ENCODE measurements around the gene GPATCH4. TPM values are rescaled to one million over a fixed set of nuclear protein-coding genes. Genes with fewer than 3 reads are reported as not detected.
"Not testable (repeated sequence)": the region's sequence is repeated elsewhere in the genome, so short reads cannot be mapped to it uniquely, and the experiment has no call there.

GPATCH4 gene
- total RNA-seq, 4 donors from 2014 or later = 30.2 to 77.5 (median 35.5) TPM

DNA sequence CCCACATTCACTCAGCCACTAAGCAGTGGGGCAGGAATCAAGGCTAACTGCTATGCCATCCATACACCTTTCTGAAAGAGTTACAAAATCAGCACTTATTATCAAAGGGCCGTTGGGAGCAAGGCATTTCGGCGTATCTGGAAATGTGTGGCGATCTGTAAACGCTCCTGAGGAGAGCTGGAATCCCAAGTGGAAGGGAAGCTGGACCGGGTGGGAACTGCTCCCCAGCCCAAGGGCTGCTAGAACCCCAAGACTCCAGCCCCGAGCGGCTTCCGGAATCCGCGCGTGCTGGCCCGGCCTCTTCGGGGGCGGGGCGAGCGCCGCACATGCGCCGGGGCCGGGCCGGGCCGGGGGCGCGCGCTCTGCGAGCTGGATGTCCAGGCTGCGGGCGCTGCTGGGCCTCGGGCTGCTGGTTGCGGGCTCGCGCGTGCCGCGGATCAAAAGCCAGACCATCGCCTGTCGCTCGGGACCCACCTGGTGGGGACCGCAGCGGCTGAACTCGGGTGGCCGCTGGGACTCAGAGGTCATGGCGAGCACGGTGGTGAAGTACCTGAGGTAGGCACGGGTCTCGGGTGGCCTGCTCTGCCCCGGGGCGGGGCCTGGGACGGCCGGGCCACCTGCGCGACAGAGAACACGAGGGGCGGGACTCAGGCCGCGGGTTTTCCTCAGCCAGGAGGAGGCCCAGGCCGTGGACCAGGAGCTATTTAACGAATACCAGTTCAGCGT lies 9.7 kb downstream of the GPATCH4 start, which contains the start of gene NAXE:
TSS of gene NAXE (plus strand) at position 345 of the 726 bp plus-strand sequence. CDS start at position 374, 29 bp downstream.
- ATAC-seq (ENCODE audit: low FRiP score) (peak; percentile 98), DNase-seq (ENCODE audit: low spot score) (no peak)

DNA sequence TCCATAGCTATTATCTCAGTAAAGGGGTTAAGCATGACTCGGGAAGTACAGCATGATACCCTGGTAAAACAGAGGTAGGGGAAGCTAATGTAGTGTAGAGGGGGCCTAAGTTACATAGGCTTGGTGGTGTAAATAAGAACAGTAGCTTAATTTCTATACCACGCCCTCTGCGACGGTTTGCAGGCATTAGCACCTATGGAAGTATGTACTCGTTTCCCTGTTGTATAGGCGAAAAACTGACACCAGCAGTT lies 10.2 kb downstream of the GPATCH4 start:
- DNase-seq (ENCODE audit: low spot score) = no peak
- TF ChIP-seq, protein P1, sequence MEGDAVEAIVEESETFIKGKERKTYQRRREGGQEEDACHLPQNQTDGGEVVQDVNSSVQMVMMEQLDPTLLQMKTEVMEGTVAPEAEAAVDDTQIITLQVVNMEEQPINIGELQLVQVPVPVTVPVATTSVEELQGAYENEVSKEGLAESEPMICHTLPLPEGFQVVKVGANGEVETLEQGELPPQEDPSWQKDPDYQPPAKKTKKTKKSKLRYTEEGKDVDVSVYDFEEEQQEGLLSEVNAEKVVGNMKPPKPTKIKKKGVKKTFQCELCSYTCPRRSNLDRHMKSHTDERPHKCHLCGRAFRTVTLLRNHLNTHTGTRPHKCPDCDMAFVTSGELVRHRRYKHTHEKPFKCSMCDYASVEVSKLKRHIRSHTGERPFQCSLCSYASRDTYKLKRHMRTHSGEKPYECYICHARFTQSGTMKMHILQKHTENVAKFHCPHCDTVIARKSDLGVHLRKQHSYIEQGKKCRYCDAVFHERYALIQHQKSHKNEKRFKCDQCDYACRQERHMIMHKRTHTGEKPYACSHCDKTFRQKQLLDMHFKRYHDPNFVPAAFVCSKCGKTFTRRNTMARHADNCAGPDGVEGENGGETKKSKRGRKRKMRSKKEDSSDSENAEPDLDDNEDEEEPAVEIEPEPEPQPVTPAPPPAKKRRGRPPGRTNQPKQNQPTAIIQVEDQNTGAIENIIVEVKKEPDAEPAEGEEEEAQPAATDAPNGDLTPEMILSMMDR (IDR thresholded peaks at IDR 0.05) = no peak
- ATAC-seq (ENCODE audit: low FRiP score) = no peak

More for the DNA sequence above, 9.7 kb downstream of the GPATCH4 start, which contains the start of gene NAXE:
- TF ChIP-seq, protein P1 (IDR thresholded peaks at IDR 0.05) = no peak

DNA sequence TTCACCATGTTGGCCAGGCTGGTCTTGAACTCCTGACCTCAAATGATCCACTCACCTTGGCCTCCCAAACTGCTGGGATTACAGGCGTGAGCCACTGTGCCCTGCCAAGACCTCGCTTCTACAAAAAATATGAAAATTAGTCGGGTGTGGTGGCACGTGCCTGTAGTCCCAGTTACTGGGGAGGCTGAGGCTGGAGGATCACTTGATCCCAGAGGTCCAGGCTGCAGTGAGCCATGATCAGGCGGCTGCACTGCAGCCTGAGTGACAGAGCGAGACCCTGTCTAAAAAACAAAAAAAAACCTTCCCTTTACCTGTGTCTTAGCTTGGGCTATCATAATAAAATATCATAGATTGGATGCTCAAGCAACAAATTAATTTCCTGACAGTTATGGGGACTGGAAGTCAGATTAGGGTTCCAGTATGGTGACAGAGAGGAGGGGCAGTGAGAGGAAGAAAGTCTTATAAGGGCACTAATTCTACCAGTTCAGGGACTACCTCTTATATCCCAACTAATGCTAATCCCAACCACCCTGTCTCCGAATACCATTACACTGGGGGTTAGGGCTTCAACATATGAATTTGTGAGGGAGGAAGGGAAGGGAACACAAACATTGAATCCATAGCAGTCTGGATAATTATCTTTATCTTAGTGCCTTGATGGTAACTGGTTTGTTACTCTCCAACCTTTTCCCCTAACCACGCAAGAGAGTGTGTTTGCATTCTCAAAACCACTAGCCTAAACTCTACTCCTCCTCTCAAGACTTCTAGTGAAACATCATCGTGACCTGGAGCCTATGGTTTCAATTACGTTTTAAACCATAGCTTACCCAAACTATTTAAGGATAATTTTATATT lies 10.7 kb downstream of the GPATCH4 start:
- ATAC-seq (ENCODE audit: low FRiP score) = no peak
- TF ChIP-seq, protein P1 (IDR thresholded peaks at IDR 0.05) = no peak
- DNase-seq (ENCODE audit: low spot score) = no peak

DNA sequence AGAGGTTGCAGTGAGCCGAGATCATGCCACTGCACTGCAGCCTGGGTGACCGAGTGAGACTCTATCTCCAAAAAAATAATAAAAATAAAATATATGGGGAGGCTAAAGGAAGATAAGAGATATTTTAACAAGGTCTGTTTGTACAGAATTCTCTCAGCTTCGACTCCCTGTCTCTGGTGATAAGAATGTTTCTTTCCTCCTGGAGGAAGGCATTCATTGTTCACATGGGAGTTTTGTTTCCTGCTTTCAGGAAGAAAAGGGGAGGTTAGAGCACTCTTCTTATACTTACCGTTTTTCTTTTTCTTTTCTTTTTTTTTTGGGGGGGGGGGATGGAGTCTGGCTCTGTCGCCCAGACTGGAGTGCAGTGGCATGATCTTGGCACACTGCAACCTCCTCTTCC lies 11.7 kb downstream of the GPATCH4 start:
- ATAC-seq (ENCODE audit: low FRiP score) (no peak), DNase-seq (ENCODE audit: low spot score) (no peak)
- TF ChIP-seq, protein P1 (IDR thresholded peaks at IDR 0.05) = no peak

DNA sequence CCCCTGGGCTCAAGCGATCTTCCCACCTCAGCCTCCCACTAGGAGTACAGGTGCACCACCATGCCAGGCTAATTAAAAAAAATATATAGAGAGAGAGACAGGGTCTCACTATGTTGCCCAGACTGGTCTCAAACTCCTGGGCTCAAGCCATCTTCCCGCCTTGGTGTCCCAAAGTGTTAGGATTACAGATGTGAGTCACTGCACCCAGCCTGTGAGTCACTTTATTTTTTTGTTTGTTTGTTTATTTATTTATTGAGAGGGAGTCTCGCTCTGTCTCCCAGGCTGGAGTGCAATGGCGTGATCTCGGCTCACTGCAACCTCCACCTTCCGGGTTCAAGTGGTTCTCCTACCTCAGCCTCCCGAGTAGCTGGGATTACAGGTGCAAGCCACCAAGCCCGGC lies 13.4 kb downstream of the GPATCH4 start:
- ATAC-seq (ENCODE audit: low FRiP score); DNase-seq (ENCODE audit: low spot score): not testable (repeated sequence)

DNA sequence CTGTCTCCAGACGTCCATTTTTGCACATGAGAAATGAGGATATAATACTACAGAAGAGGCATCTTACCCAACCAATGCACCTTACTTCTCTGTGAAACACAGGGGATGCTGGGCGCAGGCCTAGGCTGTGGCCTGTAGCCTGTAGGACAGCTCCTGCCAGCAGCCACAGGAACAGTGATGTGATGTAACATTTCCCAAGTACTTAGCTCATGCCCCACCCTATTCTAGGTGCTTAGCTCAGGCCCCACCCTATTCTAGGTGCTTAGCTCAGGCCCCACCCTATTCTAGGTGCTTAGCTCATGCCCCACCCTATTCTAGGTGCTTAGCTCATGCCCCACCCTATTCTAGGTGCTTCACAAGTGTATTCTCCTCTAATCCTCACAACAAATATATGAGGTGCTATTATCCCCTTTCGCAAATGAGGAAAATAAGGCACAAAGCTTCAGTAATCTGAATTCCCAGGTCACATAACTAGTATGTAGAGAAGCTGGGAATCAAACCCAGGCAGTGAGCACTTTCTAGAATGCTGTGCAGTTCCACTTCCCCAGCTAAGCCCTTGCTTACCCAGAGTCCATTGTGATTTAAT lies 14.3 kb downstream of the GPATCH4 start:
- ATAC-seq (ENCODE audit: low FRiP score) (no peak), DNase-seq (ENCODE audit: low spot score) (no peak)
- TF ChIP-seq, protein P1 (IDR thresholded peaks at IDR 0.05) = no peak

DNA sequence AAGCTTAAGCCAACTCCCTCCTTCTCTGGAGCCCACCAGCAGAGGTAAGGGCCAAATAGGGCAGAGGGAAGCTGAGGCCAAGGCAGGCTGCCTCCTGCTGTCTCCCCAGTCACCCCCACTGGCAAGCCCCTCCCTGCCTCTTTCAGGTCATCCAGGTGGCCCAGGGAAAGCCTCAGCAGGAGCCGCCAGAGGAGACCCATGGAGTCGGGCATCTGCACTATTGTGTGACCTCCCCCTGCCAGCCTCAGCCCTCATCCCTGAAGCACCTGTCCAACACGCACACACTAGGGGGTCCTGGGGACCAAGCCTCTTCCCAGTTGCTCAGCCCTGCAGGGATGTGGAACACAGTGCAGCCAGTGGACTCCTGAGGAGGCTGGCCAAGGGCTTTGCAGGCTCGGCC lies 15.0 kb downstream of the GPATCH4 start:
- TF ChIP-seq, protein P1 (IDR thresholded peaks at IDR 0.05) = no peak
- DNase-seq (ENCODE audit: low spot score) = no peak
- ATAC-seq (ENCODE audit: low FRiP score) = no peak

All from omental fat pad (tissue), 4 donors.